GM18505 (cell line): ENCODE measurements around the gene CRK.
"Not testable (repeated sequence)": the region's sequence is repeated elsewhere in the genome, so short reads cannot be mapped to it uniquely, and the experiment has no call there.

Source experiments
- ATAC-seq: cut with Tn5 transposase; IDR thresholded peaks from one replicate; pipeline ENCODE4 v1.9.1; 2021; ENCODE audit not compliant: unreplicated experiment
- POLR2A ChIP-seq: IDR thresholded peaks from 4 replicates; pipeline ENCODE4 v1.6.1; 2011; ENCODE audit warnings: borderline replicate concordance; ENCODE audit not compliant: insufficient read depth, insufficient read length; ENCODE audit errors: extremely low read depth

CRK gene

DNA sequence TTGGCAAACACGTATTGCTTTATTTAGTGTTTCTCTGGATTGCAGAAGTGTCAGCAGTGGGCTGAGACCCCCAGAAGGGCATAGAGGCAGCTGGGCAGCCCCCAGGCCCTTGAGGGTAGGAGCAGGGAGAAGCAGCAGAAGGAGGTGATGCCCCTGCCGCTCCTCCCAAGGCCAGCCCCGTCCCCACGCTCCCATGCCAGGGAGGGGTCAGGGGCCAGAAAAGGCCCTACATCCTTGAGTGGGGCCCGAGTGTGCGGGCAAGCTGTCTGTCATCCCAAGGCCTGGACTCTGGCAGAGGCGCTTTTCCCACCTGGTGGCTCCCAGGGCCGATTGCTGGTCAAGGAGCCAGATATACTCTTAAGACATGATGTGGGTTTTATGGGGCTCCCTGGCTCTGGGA is 8.2 kb upstream of the CRK start:
- no peak for TF ChIP-seq POLR2A
- ATAC-seq, result no peak

DNA sequence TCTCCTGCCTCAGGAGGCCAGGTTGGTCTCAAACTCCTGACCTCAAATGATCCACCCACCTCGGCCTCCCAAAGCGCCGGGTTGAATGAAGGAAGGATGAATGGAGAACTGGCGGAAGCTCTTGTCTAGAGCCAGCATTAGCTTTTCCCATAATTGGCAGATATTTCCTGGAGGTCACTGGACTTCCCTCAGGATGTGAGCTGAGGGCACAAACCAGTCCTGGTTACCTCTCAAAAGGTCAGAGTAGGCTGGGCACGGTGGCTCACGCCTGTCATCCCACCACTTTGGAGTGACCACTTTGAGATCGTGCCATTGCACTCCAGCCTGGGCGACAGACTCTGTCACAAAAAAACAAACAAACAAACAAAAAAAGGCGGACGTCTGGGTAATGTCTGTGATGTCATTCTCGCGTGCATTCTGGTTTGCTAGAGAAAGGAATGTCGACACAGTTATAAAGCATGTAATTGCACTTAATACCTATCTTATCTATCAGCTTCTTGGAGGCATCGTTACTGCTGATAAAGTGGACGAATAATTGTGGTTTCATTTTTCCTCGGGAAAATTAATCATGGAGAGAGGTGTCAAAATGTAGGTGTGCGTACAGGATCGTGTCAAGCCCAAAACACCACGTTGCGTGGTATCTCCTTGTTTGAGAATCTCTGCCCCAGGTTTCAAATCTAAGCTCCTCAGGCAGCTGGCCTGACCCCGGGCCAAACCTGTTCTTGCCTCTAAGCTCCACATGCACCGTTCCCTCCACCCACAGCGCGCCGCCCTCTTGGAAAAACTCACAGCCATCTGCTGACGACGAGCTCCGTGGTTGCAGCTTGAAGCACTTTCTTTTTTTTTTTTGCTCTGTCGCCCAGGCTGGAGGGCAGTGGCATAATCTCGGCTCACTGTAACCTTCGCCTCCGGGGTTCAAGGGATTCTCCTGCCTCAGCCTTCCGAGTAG is 6.4 kb upstream of the CRK start:
- no peak for TF ChIP-seq POLR2A
- no peak for ATAC-seq

DNA sequence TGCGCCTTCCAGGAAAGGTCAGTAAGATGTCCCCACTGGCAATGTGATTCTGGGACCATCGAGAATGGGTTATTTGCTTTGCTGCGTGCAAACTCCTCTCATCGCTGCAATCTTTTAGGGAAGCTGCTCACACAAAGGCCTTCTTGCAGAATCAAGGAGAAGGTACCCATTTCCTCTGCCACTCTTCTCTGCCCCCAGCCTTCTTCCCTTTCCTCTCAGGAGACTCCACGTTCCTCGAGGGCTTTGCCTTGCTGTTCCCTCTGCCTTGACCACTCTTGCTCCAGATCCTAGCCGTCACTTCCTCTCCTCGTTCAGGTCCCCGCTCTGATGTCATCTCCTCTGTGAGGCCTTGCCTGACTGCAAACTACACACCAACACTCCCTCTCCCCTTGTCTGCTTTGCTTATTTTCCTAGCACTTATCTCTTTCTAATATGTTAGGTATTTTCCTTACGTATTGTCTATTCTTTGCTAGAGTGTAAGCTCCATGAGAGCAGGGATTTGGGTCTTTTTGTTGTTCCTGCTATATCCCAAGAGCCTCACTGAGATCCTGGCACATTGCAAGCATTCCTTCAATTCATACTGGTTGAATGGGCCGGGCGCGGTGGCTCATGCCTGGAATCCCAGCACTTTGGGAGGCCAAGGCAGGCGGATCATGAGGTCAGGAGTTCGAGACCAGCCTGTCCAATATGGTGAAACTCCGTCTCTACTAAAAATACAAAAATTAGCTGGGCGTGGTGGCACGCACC is 5.3 kb upstream of the CRK start:
- TF ChIP-seq POLR2A, result no peak
- no peak for ATAC-seq

DNA sequence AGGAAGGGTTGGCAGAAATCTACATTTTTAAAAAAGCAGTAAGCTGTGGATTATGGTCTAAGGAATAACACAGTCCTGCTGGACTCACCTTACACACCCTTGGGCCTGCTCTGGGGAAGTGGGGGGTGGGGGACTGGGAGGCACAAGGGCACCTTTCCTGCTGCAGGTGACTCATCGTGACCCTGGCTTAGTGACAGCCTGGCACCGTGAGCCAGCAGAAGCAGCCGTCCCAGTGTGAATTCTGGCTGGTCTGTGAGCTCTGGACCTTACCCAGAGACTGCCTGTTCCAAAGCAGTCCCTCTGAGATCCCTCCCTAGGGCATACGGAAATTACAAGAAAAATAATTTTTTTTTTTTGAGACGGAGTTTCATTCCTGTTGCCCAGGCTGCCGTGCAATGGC is 4.2 kb upstream of the CRK start:
- no peak for TF ChIP-seq POLR2A
- ATAC-seq, result no peak

DNA sequence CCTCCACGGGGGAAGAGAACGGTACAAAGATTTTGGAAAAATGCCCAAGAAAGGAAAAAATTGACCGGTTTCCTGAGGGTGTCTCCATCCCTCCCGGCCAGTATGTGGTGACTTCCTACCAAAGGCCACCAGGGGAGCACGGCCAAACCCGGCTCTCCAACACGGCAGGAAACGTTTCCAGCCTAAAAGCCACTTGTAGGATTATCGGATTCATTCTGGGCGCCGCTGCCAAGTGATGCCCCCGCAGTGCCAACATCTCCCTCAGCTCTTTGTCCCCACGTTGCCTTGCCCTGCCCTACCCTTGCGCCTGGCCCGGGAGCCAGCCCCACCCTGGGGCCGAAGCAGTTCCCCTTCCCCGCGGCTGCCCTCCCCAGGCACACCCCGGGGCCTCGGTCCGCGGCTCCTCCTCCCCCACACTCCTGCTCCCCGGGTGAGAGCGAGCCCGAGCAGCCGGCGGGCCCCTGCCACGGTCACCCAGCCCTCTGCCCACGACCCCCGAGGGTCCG is 688 bp downstream of the CRK start:
- ATAC-seq, result no peak
- no peak for TF ChIP-seq POLR2A

DNA sequence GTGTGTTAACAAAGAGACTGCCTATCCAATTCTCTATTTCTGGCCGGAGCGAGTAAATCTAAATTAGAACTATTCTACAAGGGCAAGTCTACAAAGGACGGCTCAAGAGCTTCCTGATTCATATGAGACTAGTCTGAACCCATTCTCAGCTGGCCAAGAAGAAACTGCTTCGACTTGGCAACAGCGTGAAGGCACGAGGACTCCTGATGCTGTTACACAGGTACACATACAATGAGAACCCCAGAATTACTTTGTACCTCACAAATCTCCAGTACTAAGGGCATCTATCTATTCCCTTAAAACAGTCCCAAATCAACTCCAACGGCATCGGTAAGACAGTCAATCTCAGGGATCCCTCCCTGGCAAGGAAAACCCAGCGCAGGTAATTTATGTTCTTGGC is 1.5 kb downstream of the CRK start:
- TF ChIP-seq POLR2A, result no peak
- ATAC-seq, result no peak

DNA sequence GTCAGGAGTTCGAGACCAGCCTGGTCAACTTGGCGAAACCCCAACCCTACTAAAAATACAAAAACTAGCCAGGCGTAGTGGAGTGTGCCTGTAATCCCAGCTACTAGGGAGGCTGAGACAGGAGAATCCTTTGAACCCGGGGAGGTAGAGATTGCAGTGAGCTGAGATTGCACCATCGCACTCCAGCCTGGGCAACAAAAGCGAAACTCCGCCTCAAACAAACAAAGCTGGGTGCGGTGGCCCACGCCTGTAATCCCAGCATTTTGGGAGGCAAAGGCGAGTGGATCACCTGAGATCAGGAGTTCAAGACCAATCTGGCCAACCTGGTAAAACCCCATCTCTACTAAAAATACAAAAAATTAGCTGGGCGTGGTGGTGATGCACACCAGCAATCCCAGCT is 2.3 kb downstream of the CRK start:
- ATAC-seq, result not testable (repeated sequence)

DNA sequence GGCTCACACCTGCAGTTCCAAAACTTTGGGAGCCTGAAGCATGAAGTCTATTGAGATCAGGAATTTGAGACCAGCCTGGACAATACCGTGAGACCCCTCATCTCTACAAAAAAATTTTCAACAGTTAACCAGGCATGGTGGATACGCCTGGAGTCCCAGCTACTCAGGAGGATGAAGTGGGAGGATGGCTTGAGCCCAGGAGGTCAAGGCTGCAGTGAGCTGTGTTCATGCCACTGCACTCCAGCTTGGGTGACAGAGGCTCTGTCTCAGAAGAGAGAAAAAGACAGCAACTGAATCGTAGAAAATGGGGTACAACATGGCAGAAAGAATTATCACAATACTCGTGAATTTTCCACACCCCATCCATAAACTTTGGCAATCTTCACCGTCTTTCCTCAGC is 3.2 kb downstream of the CRK start:
- TF ChIP-seq POLR2A, result no peak
- ATAC-seq, result no peak

DNA sequence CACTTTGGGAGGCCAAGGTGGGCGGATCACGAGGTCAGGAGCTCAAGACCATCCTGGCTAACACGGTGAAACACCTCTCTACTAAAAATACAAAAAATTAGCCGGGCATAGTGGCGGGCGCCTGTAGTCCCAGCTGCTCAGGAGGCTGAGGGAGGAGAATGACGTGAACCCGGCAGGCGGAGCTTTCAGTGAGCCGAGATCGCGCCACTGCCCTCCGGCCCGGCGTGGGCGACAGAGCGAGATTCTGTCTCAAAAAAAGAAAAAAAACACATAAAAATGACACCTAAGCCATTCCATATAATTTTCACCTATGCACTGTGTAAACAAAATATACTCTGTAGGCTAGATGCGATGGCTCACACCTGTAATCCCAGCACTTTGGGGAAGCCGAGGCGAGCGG is 5.8 kb downstream of the CRK start:
- not testable (repeated sequence) for ATAC-seq

DNA sequence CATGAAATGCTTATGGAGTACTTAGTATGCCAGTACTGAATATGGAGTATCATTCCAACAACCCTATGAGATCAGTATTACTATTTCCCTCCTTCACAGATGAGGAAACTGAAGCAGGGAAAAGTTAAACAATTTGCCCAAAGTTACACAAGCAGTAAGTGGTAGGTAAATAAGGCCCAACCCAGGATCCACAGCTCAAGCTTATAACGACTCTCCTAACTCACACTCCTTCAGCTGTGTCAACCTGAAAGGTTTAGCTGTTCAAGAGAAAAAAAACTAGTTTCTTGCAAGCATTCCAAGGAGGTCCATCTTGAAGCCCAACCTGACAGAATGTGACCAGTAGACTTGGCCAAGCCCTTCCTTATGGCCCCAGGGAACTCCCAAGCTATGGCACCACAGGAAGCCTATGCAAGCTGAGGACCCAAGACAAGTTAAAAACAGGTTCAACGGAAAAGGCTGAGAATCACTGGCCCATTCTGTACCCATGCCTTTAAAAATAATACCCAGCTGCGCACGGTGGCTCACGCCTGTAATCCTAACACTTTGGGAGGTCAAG is 6.5 kb downstream of the CRK start:
- no peak for ATAC-seq
- no peak for TF ChIP-seq POLR2A

DNA sequence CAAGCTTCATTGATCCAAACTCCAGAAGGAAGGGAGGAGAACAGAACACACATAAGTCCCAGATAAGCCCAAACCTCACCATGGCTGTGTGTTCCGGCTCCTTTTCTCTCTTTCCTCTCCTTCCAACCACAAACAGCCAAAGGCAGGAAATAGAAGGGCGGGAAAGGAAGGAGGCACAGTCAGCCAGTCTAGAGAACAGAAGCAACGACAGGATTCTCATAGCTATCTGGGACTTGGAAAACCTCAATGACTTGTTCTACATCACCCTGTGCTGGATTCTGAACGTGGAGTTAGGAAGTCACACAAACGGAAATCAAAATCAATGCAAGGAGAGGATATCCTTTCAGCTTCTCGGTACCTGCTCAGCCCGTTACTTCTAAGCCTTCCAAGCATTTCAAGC is 9.0 kb downstream of the CRK start:
- ATAC-seq, result no peak
- no peak for TF ChIP-seq POLR2A

DNA sequence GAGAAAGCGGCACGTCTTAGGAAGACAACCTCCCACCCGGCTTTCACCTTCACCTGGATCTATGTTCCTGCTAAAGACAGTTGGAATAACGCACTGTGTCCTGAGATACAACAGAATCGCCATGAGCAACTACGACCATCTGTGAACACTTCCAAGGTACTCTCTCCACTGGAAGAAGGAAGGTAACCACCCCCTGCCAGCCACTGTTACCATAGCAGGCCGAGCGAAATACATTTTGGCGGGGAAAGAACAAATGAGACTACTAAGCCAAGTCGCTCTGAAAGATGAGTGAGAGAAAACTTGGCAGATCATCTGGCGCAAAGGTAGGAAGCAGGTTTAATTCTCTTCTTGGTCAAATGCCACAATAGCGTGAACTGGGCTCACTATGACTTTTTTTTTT is 9.8 kb downstream of the CRK start:
- TF ChIP-seq POLR2A, result no peak

DNA sequence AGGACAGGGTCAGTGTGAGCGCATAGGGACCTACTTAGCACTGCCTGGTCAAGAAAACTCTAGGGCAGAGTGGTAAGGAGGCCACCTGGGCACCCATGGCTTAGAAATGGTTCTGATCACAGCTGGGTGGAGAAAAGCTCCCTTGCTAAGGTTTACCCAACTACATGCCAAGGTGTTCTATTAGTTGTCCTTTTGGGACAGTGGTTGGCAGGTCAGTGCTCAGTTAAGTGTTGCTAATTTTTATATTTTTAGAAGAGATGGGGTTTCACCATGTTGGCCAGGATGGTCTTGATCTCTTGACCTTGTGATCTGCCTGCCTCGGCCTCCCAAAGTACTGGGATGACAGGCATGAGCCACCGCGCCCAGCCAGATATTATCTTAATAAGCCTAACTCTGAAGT is 10.3 kb downstream of the CRK start:
- ATAC-seq, result not testable (repeated sequence)

More for the DNA sequence above, 9.8 kb downstream of the CRK start:
- ATAC-seq, result no peak

DNA sequence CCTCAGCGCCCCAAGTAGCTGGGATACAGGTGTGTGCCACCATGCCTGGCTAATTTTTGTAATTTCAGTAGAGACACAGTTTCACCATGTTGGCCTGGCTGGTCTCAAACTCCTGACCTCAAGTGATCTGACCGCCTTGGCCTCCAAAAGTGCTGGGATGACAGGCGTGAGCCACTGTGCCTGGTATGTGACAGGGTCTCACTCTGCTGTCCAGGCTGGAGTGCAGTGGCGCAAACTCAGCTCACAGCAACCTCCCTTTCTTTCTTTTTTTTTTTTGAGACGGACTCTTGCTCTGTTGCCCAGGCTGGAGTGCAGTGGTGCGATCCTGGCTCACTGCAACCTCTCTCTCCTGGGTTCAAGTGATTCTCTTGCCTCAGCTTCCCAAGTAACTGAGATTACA is 13.3 kb downstream of the CRK start:
- not testable (repeated sequence) for ATAC-seq

DNA sequence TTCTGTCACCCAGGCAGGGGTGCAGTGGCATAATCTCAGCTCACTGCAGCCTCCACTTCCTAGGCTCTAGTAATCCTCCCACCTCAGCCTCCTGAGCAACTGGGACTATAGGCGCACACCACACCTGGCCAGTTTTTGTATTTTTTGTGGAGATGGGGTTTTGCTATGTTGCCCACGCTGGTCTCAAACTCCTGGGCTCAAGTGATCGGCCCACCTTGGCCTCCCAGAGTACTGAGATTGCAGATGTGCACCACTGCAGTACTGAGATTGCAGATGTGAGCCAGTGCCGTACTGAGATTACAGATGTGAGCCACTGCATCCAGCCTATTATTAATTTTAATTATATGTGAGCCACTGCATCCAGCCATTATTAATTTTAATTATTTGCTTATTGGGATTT is 13.8 kb downstream of the CRK start:
- TF ChIP-seq POLR2A, result no peak
- ATAC-seq, result no peak

DNA sequence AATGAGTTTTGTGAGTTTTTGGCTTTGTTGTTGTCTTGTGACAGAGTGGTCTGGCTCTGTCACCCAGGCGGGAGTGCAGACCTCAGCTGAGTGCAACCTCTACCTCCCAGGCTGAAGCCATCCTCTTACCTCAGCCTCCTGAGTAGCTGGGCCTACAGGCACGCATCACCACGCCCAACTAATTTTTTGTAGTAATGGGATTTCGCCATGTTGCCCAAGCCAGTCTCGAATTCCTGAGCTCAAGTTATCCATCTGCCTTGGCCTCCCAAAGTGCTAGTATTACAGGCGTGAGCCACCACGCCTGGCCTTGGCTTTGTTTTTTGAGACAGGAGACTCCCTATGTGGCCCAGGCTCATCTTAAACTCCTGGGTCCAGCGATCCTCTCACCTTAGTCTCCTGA is 15.1 kb downstream of the CRK start:
- no peak for TF ChIP-seq POLR2A

More for the DNA sequence above, 15.1 kb downstream of the CRK start:
- no peak for ATAC-seq
